Activated CD4-positive, alpha-beta T cell treated with anti-CD3 and anti-CD28 coated beads, Interleukin-2, amount 50 U/mL, for 1 hour (primary cell): ENCODE results near the gene EXOSC2.

Experiments
- DNase-seq: peaks from one replicate; pipeline ENCODE4 v3.0.0-alpha.2; 2020

The EXOSC2 gene

DNA sequence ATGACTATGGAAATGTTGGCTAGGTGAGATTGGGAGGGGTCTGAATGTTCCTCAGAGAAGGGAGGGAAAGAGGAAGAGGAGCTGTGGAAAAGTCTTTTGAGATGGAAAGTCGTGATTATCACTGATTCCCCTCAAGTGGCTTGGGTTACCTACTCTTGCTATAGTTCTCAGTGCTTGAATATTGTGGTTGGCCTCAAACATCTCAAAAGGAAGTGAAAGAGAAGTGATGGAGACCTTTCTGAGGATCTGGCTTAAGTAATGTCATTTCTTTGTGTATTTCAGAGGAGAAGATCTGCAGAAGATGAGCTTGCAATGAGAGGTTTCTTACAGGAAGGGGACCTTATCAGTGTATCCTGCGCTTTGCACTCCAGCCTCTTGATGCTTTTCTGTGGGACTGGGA lies 5.5 kb downstream of the EXOSC2 start:
- DNase-seq = no peak

DNA sequence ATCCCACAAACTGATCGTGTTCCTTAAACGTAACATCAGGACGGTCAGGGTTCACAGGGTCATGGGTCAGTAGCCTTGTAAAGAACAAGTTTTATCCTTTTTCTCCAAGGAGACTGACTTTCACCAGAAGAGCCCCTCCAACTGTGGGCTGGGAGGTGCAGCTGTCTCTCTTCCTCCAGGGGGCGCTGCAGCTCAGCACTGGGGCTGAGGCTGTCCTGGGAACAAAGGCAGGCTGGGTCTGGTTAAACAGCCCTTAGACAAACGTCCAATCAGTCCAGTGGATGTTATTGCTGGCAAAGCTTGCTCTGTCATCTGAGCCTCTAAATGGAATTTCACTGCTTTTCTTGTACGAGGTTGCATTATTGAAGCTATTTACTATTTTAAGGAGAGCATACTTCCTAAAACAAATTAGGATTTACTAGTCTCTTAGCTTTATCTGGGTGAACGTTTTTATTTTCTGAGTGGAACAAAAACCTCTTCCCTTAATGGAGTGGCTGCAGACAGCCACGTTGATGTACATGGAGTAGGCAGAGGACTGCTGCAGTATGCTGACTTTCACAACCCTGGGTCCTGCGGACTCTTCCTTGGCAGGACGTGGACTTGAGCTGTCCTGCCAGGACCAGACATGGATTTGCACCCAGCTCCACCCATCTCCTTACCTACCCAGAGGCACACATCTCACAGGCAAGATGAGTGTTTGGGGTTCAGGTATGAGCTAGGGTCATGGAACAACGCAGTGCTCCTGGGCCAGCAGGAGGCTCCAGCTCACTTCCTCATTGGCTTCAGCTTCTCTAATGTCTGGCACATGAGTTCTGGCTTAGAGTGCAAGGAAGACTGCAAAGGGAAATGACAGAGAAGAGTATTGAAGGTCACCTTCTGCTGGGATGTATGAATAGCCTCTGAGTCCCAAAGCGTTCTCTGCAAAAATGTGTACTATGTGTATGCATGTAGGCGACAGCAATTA lies 7.8 kb downstream of the EXOSC2 start:
- peak; percentile 75 for DNase-seq

DNA sequence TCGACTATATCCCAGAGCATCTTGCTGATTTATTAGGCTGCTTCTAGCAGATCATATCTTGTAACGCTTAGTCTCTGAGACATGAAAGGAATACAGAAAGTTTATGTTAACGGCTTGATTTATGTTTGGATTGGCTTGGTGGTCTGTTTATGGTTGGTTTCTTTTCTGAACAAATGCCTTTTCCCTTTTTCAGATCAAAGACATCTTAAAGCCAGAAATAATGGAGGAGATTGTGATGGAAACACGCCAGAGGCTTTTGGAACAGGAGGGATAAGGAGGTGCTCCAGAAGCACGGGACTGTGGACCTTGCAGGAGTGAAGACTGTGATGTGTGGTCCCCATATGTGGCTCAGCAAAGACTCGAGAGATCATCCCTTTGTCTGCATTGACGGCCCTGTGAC lies 9.9 kb downstream of the EXOSC2 start:
- no peak for DNase-seq

DNA sequence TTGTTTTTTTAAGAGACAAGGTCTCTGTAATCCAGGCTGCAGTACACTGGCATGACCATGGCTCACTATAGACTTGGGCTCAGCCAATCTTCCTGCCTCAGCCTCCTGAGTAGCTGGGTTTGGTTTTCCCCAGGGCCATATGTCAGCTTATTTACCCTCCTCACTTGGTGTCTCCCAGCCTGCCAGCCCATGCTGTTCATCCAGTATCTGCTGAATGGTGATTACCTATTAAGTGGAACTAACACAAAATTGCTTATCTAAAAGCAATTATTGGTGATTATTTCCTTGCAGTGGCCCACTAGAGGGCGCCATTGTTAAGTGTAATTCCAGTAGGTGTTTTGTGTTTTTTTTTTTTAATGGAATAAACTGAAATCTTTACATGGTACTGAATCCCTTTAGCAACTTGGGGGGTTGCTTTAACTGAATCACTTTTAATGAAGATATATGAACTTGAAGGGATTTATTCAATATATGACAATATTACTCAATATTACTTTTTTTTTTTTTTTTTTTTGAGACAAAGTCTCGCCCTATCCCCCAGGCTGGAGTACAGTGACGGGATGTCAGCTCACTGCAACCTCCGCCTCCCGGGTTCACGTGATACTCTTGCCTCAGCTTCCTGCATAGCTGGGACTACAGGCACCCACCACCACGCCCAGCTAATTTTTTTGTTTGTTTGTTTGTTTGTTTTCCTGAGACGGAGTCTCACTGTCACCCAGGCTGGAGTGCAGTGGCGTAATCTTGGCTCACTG lies 13.8 kb downstream of the EXOSC2 start:
- peak; percentile 73 for DNase-seq

DNA sequence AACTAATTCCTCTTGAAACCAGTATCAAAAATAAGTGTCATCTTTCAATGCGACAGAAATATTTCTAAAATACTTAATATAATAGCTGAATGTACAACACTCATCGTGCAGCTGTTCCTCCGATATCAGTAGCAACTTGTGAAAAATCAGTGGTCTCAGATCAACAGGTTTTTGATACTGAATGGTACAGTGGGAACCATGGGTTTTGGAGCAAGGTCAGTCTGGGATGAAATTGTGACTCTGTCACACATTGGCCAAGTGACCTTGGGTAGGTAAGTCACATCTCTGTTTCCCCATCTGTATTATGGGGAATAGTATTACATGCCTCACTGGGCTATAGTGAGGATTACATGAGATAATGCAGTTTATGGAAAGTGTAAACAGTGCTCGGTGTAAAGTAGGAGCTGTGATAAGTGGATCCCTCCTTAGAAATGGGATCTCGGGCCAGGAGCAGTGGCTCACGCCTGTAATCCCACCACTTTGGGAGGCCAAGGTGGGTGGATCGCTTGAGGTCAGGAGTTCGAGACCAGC lies 17.3 kb downstream of the EXOSC2 start:
- no peak for DNase-seq

DNA sequence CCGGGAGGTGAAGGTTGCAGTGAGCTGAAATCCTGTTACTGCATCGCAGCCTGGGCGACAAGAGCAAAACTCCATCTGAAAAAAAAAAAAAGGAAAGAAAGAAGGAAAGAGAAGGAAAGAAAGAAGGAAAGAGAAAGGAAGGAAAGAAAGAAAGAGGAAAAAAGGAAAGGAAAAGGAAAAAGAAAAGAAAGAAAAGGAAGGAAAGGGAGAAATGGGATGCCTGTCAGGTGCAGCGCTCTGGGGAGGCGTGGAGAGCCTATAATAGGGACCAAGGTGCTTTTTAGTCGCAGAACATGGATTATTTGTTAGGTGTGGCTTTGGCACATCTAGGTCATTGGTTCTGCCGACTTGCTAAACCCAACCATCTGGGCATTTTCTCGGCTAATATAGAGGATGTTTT lies 17.9 kb downstream of the EXOSC2 start:
- no peak for DNase-seq

DNA sequence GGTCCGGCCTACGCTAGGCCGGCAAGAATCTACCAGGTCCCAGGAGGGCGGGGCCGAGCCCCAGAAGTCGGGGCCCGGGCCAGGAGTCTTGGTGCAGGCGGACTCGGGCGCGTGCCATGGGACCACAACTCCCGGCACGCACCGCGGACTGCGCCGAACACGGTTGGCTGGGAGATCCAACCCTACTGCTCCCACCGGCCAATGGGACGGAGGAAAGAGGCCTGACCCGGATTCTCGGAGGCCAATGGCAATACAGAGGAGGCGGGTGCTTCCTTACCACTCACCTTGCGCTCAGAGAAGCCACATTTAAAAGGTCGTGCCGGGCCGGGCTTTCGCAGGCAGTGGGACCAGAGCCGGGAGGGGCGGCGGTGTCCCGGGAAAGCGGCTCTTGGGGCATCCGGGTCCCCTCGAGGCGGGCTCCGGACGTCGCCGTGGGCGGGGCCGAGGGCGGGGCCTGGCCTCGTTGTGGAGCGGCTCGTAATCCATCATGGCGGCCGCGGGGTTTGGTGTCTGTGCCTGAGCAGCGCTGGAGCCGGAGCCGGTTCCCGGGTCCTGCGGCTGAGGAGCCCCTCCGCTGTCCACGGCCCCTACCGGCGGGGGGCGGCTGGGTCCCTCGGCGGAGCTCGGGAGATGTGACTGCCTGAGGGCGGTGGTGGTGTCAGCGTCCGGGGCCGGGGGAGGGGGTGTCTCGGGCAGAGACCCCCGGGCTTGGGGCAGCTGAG lies 19.1 kb downstream of the EXOSC2 start:
- peak; percentile 92 for DNase-seq

DNA sequence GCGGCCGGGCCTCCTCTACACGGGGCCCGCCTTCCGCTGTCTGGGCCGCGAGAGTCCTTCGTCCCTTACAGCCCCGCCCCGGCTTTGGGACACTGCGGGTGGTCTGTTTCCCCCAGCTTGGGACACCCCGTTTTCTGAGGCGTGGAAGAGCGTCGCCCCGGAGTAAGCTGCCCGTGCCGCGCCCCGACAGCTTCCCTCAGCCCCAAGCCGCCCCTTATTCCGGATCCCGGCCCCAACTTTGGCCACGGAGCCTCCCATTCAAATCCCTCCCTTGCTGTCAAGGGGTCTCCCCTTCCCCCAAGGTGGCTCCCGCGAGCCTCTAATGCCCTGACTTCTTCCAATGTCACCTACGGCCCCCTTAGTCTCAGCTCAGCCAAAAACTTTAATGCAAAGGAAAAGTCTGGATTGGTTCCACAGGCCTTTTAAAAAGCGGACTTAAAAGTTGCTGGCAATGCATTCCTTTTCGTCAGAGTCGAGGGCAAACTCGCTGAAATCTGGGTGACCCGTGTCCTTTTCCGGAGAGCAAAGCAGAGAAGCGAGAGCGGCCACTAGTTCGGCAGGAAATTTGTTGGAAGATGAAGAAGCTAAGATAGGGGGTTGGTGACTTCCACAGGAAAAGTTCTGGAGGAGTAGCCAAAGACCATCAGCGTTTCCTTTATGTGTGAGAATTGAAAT lies 19.8 kb downstream of the EXOSC2 start:
- no peak for DNase-seq

DNA sequence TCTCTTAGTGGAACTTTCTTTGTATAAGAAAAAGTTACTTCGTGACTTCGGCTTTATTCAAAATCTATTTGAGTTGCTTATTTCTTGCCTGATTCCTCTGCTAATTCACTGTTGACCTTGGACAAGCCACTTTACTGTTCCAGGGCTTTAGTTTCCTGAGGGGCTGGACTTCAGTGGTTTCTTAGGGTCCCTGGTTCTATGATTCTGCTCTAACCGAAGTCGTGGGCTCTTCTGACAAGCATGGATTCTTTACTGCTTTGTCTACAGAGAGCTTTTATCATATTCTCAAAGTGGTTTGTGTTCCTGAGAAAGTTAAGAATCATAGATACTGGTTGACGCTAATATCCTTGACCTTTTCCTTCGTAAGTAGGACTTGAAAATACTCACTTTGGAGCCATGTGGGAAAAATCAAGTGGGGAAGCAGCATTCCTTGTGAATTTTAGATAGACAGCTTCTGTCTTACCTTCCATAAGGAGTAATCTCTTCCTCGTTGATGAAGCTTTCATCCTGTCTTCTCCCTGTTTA lies 21.1 kb downstream of the EXOSC2 start:
- DNase-seq = no peak

DNA sequence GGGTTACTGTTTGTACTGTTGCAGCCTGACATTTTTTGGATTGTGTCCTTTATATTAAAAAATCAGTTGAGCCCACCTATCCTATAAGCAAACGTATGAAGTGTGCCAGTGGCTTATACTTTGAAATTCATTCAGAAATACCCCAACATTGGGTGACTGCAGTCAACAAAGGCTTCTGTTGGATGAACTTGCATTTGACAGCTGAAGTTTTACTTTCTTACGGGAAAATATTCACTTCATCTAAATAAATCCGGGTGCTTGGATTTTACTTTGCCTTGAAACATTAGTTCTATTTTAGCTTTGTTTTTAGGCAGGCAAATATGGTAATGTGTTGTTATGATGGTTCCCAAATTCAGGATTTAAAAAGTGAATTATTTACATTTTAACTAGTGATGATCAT lies 21.7 kb downstream of the EXOSC2 start:
- DNase-seq = no peak

DNA sequence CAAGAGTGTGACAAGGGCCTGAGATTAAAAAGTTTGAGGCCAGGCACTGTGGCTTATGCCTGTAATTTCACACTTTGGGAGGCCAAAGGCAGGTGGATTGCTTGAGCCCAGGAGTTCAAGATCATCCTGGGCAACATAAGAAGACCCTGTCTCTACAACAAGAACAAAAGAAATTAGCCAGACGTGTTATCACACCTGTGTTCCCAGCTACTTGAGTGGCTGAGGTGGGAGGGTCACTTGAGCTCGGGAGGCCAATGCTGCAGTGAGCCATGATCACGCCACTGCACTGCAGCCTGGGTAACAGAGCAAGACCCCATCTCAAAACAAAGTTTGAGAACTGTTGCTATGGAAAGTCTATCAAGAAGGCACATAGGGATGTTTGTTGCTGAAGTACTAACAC lies 25.0 kb downstream of the EXOSC2 start:
- DNase-seq = no peak

DNA sequence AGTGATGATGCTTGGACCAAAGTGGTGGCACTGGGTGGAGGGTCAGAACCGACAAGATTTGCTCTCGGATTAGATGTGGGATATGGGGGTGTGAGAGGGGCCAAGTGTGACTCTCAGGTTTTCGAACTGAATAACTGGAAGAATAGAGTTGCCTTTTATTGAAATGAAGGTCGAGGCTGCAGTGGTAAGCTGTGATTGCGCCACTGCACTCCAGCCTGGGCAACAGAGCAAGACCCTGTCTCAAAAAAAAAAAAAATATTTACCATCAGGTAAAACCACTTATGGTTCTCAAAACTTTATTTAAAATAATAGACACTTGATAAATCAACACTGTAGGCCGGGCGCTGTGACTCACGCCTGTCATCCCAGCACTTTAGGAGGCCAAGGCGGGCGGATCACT lies 27.2 kb downstream of the EXOSC2 start:
- DNase-seq = no peak

DNA sequence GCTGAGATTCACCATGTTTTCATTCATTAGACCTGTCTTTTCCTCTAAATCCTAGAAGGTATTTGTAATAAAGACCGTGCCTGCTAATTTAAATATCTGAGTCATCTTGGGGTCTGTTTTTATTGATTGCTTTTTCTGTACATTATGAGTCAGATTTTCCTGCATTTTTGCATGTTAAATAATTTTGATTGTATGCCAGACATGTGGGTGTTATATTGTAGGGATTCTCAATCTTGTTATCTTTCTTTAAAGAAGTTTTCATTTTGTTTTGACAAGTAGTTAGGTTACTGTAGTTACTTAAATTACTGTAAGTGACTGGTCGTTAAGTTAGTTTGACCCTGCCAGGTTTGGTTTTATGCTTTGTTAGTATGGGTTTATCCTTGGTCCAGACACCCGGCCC lies 35.1 kb downstream of the EXOSC2 start:
- no peak for DNase-seq

DNA sequence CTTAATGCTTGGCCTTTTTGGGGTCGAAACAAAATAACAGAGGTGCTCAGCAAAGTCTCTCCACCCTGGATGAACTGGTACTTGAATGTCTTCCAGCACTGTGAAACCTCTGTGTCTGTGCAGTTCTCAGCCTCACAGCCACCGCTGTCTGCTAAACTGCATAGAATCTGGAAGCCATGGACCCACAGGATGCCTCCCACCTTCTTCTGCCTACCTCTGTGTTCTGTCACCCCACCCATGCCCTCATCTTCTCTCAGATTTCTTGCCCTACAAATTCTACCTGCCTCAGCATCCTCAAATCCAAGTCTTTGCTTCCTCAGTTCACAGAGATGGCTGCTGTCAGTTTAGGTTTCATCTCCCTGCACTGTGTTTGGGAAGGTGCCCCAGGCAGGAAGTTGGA lies 35.6 kb downstream of the EXOSC2 start:
- DNase-seq = no peak

DNA sequence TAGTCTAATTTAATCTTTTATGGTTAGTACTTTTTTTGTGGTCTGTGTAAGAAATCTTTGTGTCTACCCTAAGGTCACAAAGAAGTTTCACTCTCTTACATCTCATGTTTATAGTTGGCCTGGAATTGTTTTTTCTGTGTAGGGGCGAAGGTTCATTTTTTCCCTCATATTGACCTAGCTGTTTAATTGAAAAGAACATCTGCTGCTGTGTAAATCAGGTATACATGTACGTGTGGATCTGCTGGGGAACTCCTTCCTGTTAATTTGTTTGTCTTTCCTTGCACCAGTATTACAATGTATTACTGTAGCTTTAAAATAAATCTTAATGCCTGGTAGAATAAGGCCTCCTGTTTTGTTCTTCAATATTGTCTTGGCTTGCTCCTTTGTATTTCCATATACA lies 37.8 kb downstream of the EXOSC2 start:
- DNase-seq = no peak

DNA sequence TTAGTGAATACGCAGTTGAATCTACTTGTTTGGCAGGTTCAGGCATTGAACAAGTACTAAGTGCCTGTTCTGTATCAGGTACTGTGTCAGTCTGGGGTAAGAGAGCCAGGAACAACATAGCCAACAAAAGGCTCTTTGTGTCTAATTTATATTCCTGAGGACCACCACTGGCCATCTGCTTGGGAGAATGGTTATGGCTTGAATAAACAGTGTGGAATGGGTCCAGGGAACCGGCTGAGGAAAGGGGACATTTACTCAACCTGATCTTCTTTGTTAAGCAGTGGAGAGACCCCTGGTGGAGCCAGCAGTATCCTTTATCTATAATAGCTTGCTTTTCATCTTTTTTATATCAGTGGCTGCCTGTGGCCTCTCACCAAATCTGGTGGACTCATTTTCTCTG lies 38.6 kb downstream of the EXOSC2 start:
- DNase-seq = no peak

DNA sequence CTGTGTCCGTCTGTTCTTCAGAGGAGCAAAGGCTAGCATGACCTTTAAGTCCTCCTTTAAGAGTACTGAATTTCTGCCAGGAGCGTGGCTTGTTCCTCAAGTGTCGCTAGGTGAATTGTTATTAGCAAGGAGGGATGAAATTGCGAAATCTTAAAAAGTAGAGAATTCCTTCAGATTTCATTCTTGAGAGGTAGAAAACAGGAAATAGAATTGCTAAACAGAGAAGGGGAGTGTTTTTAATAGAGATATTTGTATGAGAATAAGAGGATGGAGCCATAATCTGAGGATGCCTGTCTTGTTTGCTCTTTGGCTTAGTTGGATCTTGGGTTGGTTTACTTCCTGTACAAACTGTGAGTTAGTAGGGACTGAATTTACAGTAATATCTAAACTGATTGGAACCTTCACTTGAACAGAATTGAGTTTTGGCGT lies 39.2 kb downstream of the EXOSC2 start:
- no peak for DNase-seq

DNA sequence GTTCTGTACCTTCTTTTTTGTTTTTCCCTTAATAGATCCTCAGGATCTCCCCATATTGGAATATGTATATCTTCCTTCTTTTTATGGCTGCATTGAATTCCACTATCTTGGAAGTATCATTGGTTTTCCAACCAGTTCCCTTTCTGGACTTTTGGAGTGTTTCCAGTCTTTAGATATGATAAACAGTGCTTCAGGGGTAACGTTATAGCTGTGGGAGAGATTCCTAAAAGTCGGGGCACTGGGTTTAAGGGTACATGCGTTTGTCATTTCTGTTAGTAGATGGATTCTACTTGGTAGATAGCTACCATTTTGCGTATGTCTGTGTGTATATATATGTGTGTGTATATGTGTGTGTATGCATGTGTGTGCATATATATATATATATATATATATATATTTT lies 42.0 kb downstream of the EXOSC2 start:
- DNase-seq = no peak

DNA sequence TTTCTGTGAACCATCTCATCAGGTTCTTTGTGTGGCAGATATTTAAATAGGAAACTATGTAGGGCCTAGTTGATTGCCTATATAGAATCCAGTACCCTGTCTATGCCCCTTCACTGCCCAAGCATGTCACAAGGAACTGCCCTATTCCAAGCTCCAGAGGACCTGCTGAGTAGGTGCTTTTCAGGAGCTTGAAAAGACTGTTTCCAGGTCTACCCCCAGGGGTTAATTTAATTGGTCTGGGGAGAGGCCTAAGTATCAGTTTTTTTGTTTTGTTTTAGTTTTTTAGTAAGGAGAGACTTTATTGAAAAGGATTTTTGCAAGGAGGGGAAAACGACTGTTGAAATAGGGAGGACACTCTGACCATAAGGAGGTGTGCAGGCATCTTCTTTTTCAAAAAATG lies 43.3 kb downstream of the EXOSC2 start:
- no peak for DNase-seq

DNA sequence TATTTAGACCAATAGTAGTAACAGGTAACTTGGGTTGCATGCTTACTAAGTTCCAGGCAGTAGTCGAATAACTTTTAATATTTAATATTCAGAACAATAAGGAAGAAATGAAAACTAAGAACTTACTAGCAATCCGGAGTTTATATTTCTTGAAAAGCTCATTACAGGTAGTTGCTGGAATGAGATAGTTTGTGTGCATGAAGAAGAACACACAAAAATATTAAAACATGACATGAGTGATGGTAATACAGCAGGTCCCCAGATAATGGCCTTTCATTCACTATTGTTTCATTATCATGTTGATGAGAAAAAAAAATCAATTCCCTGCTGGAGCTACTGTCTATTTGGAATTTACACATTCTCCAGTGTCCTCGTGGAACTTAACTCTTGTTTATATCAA lies 44.7 kb downstream of the EXOSC2 start:
- no peak for DNase-seq

DNA sequence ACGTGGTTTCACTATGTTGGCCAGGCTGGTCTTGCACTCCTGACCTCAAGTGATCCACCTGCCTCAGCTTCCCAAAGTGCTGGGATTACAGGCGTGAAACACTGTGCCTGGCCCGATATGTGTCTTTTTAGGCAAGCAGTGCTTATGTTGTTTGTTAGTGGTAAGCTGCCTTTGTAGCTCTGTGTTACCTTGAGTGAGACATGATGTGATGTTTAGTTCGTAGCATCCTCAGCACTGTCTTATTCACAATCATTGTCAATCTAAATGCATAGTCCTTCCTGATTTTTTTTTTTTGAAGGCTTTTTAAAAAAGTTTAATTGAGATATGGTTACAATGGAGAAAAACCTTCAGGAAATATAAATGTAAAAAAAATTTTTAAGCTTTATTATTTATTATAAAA lies 45.5 kb downstream of the EXOSC2 start:
- no peak for DNase-seq
